ENCODE measurements around the gene KYNU. TPM values are rescaled to one million over a fixed set of nuclear protein-coding genes. Genes with fewer than 3 reads are reported as not detected.
A peak's percentile ranks its signal among the peaks of the same experiment; 100 is the strongest.
"Not testable (repeated sequence)": the region's sequence is repeated elsewhere in the genome, so short reads cannot be mapped to it uniquely, and the experiment has no call there.

The KYNU gene
- total RNA-seq, 5 donors from 2014 or later (not counting 1 experiment from before 2014, with no cell fraction given) = 0.30 to 1.8 (median 0.77) TPM; not detected in 1

- peak in 34 of 35 experiments; percentile 10 to 88 (median 45) for DNase-seq
- Mint-ChIP-seq H3K36me3 (no peaks in the 10 kb centered on the region), H3K4me1 (peaks cover 0 to 6% (median 5%) of the 10 kb centered on the region in 3 donors), H3K27ac (no peak overlapping the region), H3K27me3 (peaks cover 0 to 2% of the 10 kb centered on the region in 2 donors), H3K4me3 (no peak overlapping the region), H3K9me3 (no peaks in the 10 kb centered on the region)
- no peaks in the 10 kb centered on the region for H3K4me1 ChIP-seq (ENCODE audit: control insufficient read depth in 1 of 2, extremely low read depth in 1 of 2, insufficient read depth in 2 of 2, low read length in 2 of 2)
- no peaks in the 10 kb centered on the region for H3K9me3 ChIP-seq
- ChIA-PET CTCF (interaction anchor here (0.6 to 3.0 kb wide), 24 partner anchors 8 to 287 kb away, joined by 3 to 28 read pairs (median 4); no protein-coding TSS in a partner anchor), POLR2A (interaction anchor here in 1 of 2 donors (0.6 kb wide), 2 partner anchors 244 to 379 kb away, joined by 3 to 4 read pairs; no protein-coding TSS in a partner anchor)
- ATAC-seq (replicated peaks in 1 of 4) = peak; percentile 88 to 98 (median 96)
- H3K27ac ChIP-seq (ENCODE audit: low read length) = no peak overlapping the region
- H3K27me3 ChIP-seq (replicated peaks in 1 of 2; ENCODE audit: control insufficient read depth in 2 of 2, extremely low read depth in 1 of 2, insufficient read depth in 2 of 2, low read length in 1 of 2) = no peaks in the 10 kb centered on the region
- WGBS (ENCODE audit: insufficient coverage) = 64% methylated on average over 2 of the region's 5 CpGs
- no peaks in the 10 kb centered on the region for H3K36me3 ChIP-seq (ENCODE audit: control insufficient read depth in 2 of 2, extremely low read depth in 1 of 2, insufficient read depth in 1 of 2, low read length in 1 of 2)
- no peak overlapping the region for H3K4me3 ChIP-seq (ENCODE audit: control insufficient read depth in 1 of 2, extremely low read depth in 1 of 2, low read length in 1 of 2)
Observed at GRCh38 chr2:143034292-143035074, 157.0 kb downstream of the KYNU start.

- no peak for ATAC-seq (replicated peaks in 1 of 4)
- no peak overlapping the region for H3K27ac ChIP-seq (ENCODE audit: low read length)
- POLR2A ChIA-PET = no interaction called here
- Mint-ChIP-seq H3K27ac (no peak overlapping the region), H3K4me1 (no peaks in the 10 kb centered on the region), H3K9me3 (no peaks in the 10 kb centered on the region), H3K27me3 (peaks cover 8 to 11% of the 10 kb centered on the region in 2 donors), H3K36me3 (no peaks in the 10 kb centered on the region), H3K4me3 (no peak overlapping the region)
- H3K36me3 ChIP-seq (ENCODE audit: control insufficient read depth in 2 of 2, extremely low read depth in 1 of 2, insufficient read depth in 1 of 2, low read length in 1 of 2) = no peaks in the 10 kb centered on the region
- no peak overlapping the region for H3K4me3 ChIP-seq (ENCODE audit: control insufficient read depth in 1 of 2, extremely low read depth in 1 of 2, low read length in 1 of 2)
- no peaks in the 10 kb centered on the region for H3K27me3 ChIP-seq (replicated peaks in 1 of 2; ENCODE audit: control insufficient read depth in 2 of 2, extremely low read depth in 1 of 2, insufficient read depth in 2 of 2, low read length in 1 of 2)
- WGBS (ENCODE audit: insufficient coverage) = no CpG with 5 or more reads among the region's 1 CpG
- no peak for DNase-seq
- H3K9me3 ChIP-seq = no peaks in the 10 kb centered on the region
- H3K4me1 ChIP-seq (ENCODE audit: control insufficient read depth in 1 of 2, extremely low read depth in 1 of 2, insufficient read depth in 2 of 2, low read length in 2 of 2) = no peaks in the 10 kb centered on the region
- CTCF ChIA-PET = no interaction called here
Observed at GRCh38 chr2:143051465-143051864, 174.0 kb downstream of the KYNU start.

GRCh38 chr2:143053437-143053836 is 176.0 kb downstream of the KYNU start:
- H3K27me3 Mint-ChIP-seq; H3K36me3 ChIP-seq (ENCODE audit: control insufficient read depth in 2 of 2, extremely low read depth in 1 of 2, insufficient read depth in 1 of 2, low read length in 1 of 2); ATAC-seq (replicated peaks in 1 of 4); CTCF ChIA-PET; POLR2A ChIA-PET; H3K27ac ChIP-seq (ENCODE audit: low read length); H3K27me3 ChIP-seq (replicated peaks in 1 of 2; ENCODE audit: control insufficient read depth in 2 of 2, extremely low read depth in 1 of 2, insufficient read depth in 2 of 2, low read length in 1 of 2); DNase-seq; H3K9me3 ChIP-seq; H3K4me1 ChIP-seq (ENCODE audit: control insufficient read depth in 1 of 2, extremely low read depth in 1 of 2, insufficient read depth in 2 of 2, low read length in 2 of 2); H3K4me1 Mint-ChIP-seq; H3K9me3 Mint-ChIP-seq; H3K27ac Mint-ChIP-seq; H3K4me3 Mint-ChIP-seq; H3K36me3 Mint-ChIP-seq; H3K4me3 ChIP-seq (ENCODE audit: control insufficient read depth in 1 of 2, extremely low read depth in 1 of 2, low read length in 1 of 2): not testable (repeated sequence)
- WGBS (ENCODE audit: insufficient coverage) = 81% methylated on average over 2 of the region's 4 CpGs

- H3K27me3 ChIP-seq (replicated peaks in 1 of 2; ENCODE audit: control insufficient read depth in 2 of 2, extremely low read depth in 1 of 2, insufficient read depth in 2 of 2, low read length in 1 of 2) = peaks cover 0 to 4% of the 10 kb centered on the region in 2 experiments
- peaks cover 0 to 5% (median 4%) of the 10 kb centered on the region in 3 donors for H3K9me3 Mint-ChIP-seq
- no peaks in the 10 kb centered on the region for H3K36me3 Mint-ChIP-seq
- DNase-seq (no peak), ATAC-seq (replicated peaks in 1 of 4) (no peak)
- no peaks in the 10 kb centered on the region for H3K36me3 ChIP-seq (ENCODE audit: control insufficient read depth in 2 of 2, extremely low read depth in 1 of 2, insufficient read depth in 1 of 2, low read length in 1 of 2)
- H3K4me1 ChIP-seq (ENCODE audit: control insufficient read depth in 1 of 2, extremely low read depth in 1 of 2, insufficient read depth in 2 of 2, low read length in 2 of 2) = no peaks in the 10 kb centered on the region
- H3K4me1 Mint-ChIP-seq = no peaks in the 10 kb centered on the region
- ChIA-PET CTCF (no interaction called here), POLR2A (no interaction called here)
- 84% methylated on average over 4 of the region's 5 CpGs for WGBS (ENCODE audit: insufficient coverage)
- H3K27ac Mint-ChIP-seq = no peak overlapping the region
- no peak overlapping the region for H3K4me3 ChIP-seq (ENCODE audit: control insufficient read depth in 1 of 2, extremely low read depth in 1 of 2, low read length in 1 of 2)
- H3K4me3 Mint-ChIP-seq = no peak overlapping the region
- H3K27ac ChIP-seq (ENCODE audit: low read length) = no peak overlapping the region
- no peaks in the 10 kb centered on the region for H3K9me3 ChIP-seq
- H3K27me3 Mint-ChIP-seq = peaks cover 4 to 12% of the 10 kb centered on the region in 2 donors
Observed at GRCh38 chr2:143056550-143056949, 179.1 kb downstream of the KYNU start.

- peaks cover 0 to 5% (median 4%) of the 10 kb centered on the region in 3 donors for H3K9me3 Mint-ChIP-seq
- no peaks in the 10 kb centered on the region for H3K36me3 ChIP-seq (ENCODE audit: control insufficient read depth in 2 of 2, extremely low read depth in 1 of 2, insufficient read depth in 1 of 2, low read length in 1 of 2)
- no peak overlapping the region for H3K27ac Mint-ChIP-seq
- H3K4me3 ChIP-seq (ENCODE audit: control insufficient read depth in 1 of 2, extremely low read depth in 1 of 2, low read length in 1 of 2) = no peak overlapping the region
- no peaks in the 10 kb centered on the region for H3K36me3 Mint-ChIP-seq
- no peaks in the 10 kb centered on the region for H3K4me1 ChIP-seq (ENCODE audit: control insufficient read depth in 1 of 2, extremely low read depth in 1 of 2, insufficient read depth in 2 of 2, low read length in 2 of 2)
- CTCF ChIA-PET = interaction anchor here in 1 of 2 donors (0.6 to 1.1 kb wide), 2 partner anchors 24 to 41 kb away, joined by 3 read pairs; no protein-coding TSS in a partner anchor
- WGBS (ENCODE audit: insufficient coverage) = no CpG with 5 or more reads among the region's 1 CpG
- peaks cover 0 to 4% of the 10 kb centered on the region in 2 experiments for H3K27me3 ChIP-seq (replicated peaks in 1 of 2; ENCODE audit: control insufficient read depth in 2 of 2, extremely low read depth in 1 of 2, insufficient read depth in 2 of 2, low read length in 1 of 2)
- H3K27me3 Mint-ChIP-seq = peaks cover 0 to 8% of the 10 kb centered on the region in 2 donors
- POLR2A ChIA-PET = no interaction called here
- DNase-seq (no peak), ATAC-seq (replicated peaks in 1 of 4) (no peak)
- H3K27ac ChIP-seq (ENCODE audit: low read length) = no peak overlapping the region
- no peaks in the 10 kb centered on the region for H3K9me3 ChIP-seq
- H3K4me1 Mint-ChIP-seq = no peaks in the 10 kb centered on the region
- H3K4me3 Mint-ChIP-seq = no peak overlapping the region
Observed at GRCh38 chr2:143058851-143059250, 181.4 kb downstream of the KYNU start.

- ATAC-seq (replicated peaks in 1 of 4) = no peak
Observed at GRCh38 chr2:143063612-143064200, 186.2 kb downstream of the KYNU start.

More at GRCh38 chr2:143063612-143064200, 186.2 kb downstream of the KYNU start:
- POLR2A ChIA-PET = no interaction called here
- Mint-ChIP-seq H3K4me3 (no peak overlapping the region), H3K27me3 (peaks cover 0 to 8% of the 10 kb centered on the region in 2 donors), H3K9me3 (peaks cover 3 to 12% (median 7%) of the 10 kb centered on the region in 3 donors), H3K27ac (no peak overlapping the region), H3K4me1 (peaks cover 0 to 3% (median 0%) of the 10 kb centered on the region in 3 donors), H3K36me3 (peaks cover 8% of the 10 kb centered on the region)
- H3K36me3 ChIP-seq (ENCODE audit: control insufficient read depth in 2 of 2, extremely low read depth in 1 of 2, insufficient read depth in 1 of 2, low read length in 1 of 2) = no peaks in the 10 kb centered on the region
- no peak for DNase-seq
- H3K4me3 ChIP-seq (ENCODE audit: control insufficient read depth in 1 of 2, extremely low read depth in 1 of 2, low read length in 1 of 2) = no peak overlapping the region
- H3K9me3 ChIP-seq = no peaks in the 10 kb centered on the region
- CTCF ChIA-PET = interaction anchor here (0.6 to 1.3 kb wide), 2 partner anchors 9 to 159 kb away, joined by 3 to 5 read pairs; no protein-coding TSS in a partner anchor
- no CpG with 5 or more reads among the region's 1 CpG for WGBS (ENCODE audit: insufficient coverage)
- no peak overlapping the region for H3K27ac ChIP-seq (ENCODE audit: low read length)
- no peaks in the 10 kb centered on the region for H3K27me3 ChIP-seq (replicated peaks in 1 of 2; ENCODE audit: control insufficient read depth in 2 of 2, extremely low read depth in 1 of 2, insufficient read depth in 2 of 2, low read length in 1 of 2)
- H3K4me1 ChIP-seq (ENCODE audit: control insufficient read depth in 1 of 2, extremely low read depth in 1 of 2, insufficient read depth in 2 of 2, low read length in 2 of 2) = no peaks in the 10 kb centered on the region

Data from T-cell (primary cell).